Measurements from ENCODE around the gene ADGRD2. TPM values are rescaled to one million over a fixed set of nuclear protein-coding genes. Genes with fewer than 3 reads are reported as not detected.
A peak's percentile ranks its signal among the peaks of the same experiment; 100 is the strongest.

Gene ADGRD2
- total RNA-seq, 3 donors from 2014 or later, result not detected

- no peak for ATAC-seq
Measured at GRCh38 chr9:124412228-124412575, 38.0 kb upstream of the ADGRD2 start.

GRCh38 chr9:124414612-124415011 lies 35.6 kb upstream of the ADGRD2 start:
- TF ChIP-seq CTCF (IDR thresholded peaks at IDR 0.05), result no peak
- Histone ChIP-seq H3K36me3 (ENCODE audit: low read depth) (no peaks in the 10 kb centered on the region), H3K4me3 (peak overlapping the region; percentile 64), H3K4me1 (ENCODE audit: low read depth) (peaks cover 4% of the 10 kb centered on the region), H3K9me3 (no peaks in the 10 kb centered on the region)
- intact Hi-C loops (cut with DNase I, micrococcal nuclease), result no loop called here
- DNase-seq (no peak), ATAC-seq (no peak)

More at GRCh38 chr9:124412228-124412575, 38.0 kb upstream of the ADGRD2 start:
- peaks cover 4% of the 10 kb centered on the region for H3K4me1 ChIP-seq (ENCODE audit: low read depth)
- H3K4me3 ChIP-seq, result no peak overlapping the region
- H3K36me3 ChIP-seq (ENCODE audit: low read depth), result no peaks in the 10 kb centered on the region
- no peak for DNase-seq
- intact Hi-C loops (cut with DNase I, micrococcal nuclease), result no loop called here
- no peak for TF ChIP-seq CTCF (IDR thresholded peaks at IDR 0.05)
- no peaks in the 10 kb centered on the region for H3K9me3 ChIP-seq

GRCh38 chr9:124415102-124415851 lies 35.0 kb upstream of the ADGRD2 start, which contains the start of gene PSMB7:
TSS of gene PSMB7 (minus strand) at chr9:124415442. CDS start at chr9:124415425, 17 bp downstream.
- no peaks in the 10 kb centered on the region for H3K9me3 ChIP-seq
- H3K36me3 ChIP-seq (ENCODE audit: low read depth), result no peaks in the 10 kb centered on the region
- ATAC-seq (peak; percentile 99), DNase-seq (peak; percentile 96 to 98 (median 97))
- peak within 1 kb of the TSS; percentile 64 for H3K4me3 ChIP-seq
- H3K4me1 ChIP-seq (ENCODE audit: low read depth), result peaks cover 4% of the 10 kb centered on the region
- peak; percentile 71 for TF ChIP-seq CTCF (IDR thresholded peaks at IDR 0.05)
- intact Hi-C loops (cut with DNase I, micrococcal nuclease), result no loop called here

GRCh38 chr9:124415852-124416484 lies 34.3 kb upstream of the ADGRD2 start:
- no peak for TF ChIP-seq CTCF (IDR thresholded peaks at IDR 0.05)
- DNase-seq (no peak), ATAC-seq (no peak)
- Histone ChIP-seq H3K4me3 (no peak overlapping the region), H3K9me3 (no peaks in the 10 kb centered on the region), H3K36me3 (ENCODE audit: low read depth) (no peaks in the 10 kb centered on the region), H3K4me1 (ENCODE audit: low read depth) (peaks cover 4% of the 10 kb centered on the region)
- intact Hi-C loops (cut with DNase I, micrococcal nuclease), result no loop called here

- no peaks in the 10 kb centered on the region for H3K9me3 ChIP-seq
- TF ChIP-seq CTCF (IDR thresholded peaks at IDR 0.05), result no peak
- H3K4me1 ChIP-seq (ENCODE audit: low read depth), result no peaks in the 10 kb centered on the region
- no peaks in the 10 kb centered on the region for H3K36me3 ChIP-seq (ENCODE audit: low read depth)
- ATAC-seq (no peak), DNase-seq (no peak)
- intact Hi-C loops (cut with DNase I, micrococcal nuclease), result no loop called here
- H3K4me3 ChIP-seq, result no peak overlapping the region
Measured at GRCh38 chr9:124419832-124420489, 30.3 kb upstream of the ADGRD2 start.
